ENCODE data around the gene LRIG3. TPM values are rescaled to one million over a fixed set of nuclear protein-coding genes. Genes with fewer than 3 reads are reported as not detected.

LRIG3 gene
- total and polyA plus RNA-seq, 9 of the 15 experiments (the other 6 are each of a cell fraction or from before 2014, with no cell fraction given): 0.18 TPM; not detected in 8

DNA sequence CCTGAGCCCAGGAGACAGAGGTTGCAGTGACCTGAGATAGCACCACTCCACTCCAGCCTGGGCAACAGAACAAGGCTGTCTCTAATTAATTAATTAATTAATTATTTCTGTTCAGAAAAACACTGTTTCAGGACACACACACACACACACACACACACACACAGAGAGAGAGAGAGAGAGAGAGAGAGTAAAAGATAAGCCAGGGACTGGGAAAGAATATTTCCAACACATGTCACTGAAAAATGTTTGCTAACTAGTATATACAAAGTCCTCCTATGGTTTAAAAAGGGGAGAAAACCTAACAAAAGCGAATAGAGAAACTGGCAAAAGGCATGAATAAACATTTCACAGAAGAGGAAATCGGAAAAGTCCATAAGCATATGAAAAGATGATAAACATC is 18.1 kb upstream of the LRIG3 start (continued):
- TF ChIP-seq NFRKB (IDR thresholded peaks at IDR 0.05; ENCODE audit: low read depth) (no peak), SRSF9 (IDR thresholded peaks at IDR 0.05; ENCODE audit: borderline replicate concordance, low read depth, low read length) (no peak), MTF1 (CRISPR knock-in tag; IDR thresholded peaks at IDR 0.05; ENCODE audit: borderline replicate concordance) (no peak)

DNA sequence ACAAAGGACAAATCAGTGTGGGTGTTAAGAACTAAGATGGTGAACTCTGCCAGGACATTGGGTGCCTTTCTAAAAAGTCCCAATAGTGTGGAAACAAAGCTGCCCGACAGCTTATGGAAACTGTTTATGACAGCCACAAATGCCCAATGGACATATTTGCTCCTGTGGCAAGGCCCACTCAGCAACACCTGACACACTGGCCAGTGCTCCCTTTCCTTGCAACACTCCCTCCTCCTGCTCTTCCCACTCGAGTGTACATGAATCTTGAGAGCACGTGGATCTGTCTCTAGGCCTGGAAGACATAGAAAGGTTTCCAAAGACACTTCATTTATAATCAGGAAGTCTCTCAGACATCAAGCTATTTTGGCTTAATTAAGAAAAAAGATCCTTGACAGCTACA is 14.2 kb upstream of the LRIG3 start:
- Histone ChIP-seq H4K20me1 (replicated peaks; ENCODE audit: control insufficient read depth, insufficient read depth, low read length) (no peaks in the 10 kb centered on the region), H3K9me1 (ENCODE audit: control insufficient read depth, insufficient read depth, low read length) (no peaks in the 10 kb centered on the region), H3K36me3 (ENCODE audit: control insufficient read depth, insufficient read depth, low read length) (no peaks in the 10 kb centered on the region), H2AFZ (ENCODE audit: low read depth, low read length) (no peak overlapping the region), H3K9ac (ENCODE audit: insufficient read depth in 1 of 2, low read depth in 2 of 2, low read length in 2 of 2) (no peak overlapping the region), H3K27me3 (ENCODE audit: control insufficient read depth in 2 of 2, insufficient read depth in 2 of 2, low read length in 2 of 2) (no peaks in the 10 kb centered on the region), H3K4me2 (ENCODE audit: insufficient read depth, low read length) (no peak overlapping the region), H3K27ac (ENCODE audit: extremely low read depth, low read depth, low read length) (no peak overlapping the region), H3K79me2 (ENCODE audit: control insufficient read depth, insufficient read depth, low read length) (no peaks in the 10 kb centered on the region), H3K4me3 (no peak overlapping the region), H3K9me3 (replicated peaks; ENCODE audit: control insufficient read depth, insufficient read depth, low read depth, low read length) (no peaks in the 10 kb centered on the region), H3K4me1 (replicated peaks in 1 of 2; ENCODE audit: control insufficient read depth in 2 of 2, insufficient read depth in 2 of 2, low read length in 2 of 2) (no peaks in the 10 kb centered on the region)
- in situ Hi-C loops (cut with MboI): no loop called here
- ChIA-PET CTCF (ENCODE audit: low intra/inter-chr PET ratio) (no interaction called here), POLR2A (no interaction called here)
- DNase-seq (ENCODE audit: extremely low read depth in 1 of 4, low spot score in 3 of 4): no peak
- BruUV-seq (replicated peaks): no TSS peak
- no peak for ATAC-seq
- intact Hi-C loops (cut with micrococcal nuclease): no loop called here
- FAIRE-seq: no peak
- 0% methylated on average over 3 of the region's 3 CpGs for WGBS (ENCODE audit: insufficient coverage, low coverage, missing lambda C conversion rate)
- TF ChIP-seq, protein P1, sequence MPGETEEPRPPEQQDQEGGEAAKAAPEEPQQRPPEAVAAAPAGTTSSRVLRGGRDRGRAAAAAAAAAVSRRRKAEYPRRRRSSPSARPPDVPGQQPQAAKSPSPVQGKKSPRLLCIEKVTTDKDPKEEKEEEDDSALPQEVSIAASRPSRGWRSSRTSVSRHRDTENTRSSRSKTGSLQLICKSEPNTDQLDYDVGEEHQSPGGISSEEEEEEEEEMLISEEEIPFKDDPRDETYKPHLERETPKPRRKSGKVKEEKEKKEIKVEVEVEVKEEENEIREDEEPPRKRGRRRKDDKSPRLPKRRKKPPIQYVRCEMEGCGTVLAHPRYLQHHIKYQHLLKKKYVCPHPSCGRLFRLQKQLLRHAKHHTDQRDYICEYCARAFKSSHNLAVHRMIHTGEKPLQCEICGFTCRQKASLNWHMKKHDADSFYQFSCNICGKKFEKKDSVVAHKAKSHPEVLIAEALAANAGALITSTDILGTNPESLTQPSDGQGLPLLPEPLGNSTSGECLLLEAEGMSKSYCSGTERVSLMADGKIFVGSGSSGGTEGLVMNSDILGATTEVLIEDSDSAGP (CRISPR knock-in tag; IDR thresholded peaks at IDR 0.05): no peak
- TF ChIP-seq, protein P2, sequence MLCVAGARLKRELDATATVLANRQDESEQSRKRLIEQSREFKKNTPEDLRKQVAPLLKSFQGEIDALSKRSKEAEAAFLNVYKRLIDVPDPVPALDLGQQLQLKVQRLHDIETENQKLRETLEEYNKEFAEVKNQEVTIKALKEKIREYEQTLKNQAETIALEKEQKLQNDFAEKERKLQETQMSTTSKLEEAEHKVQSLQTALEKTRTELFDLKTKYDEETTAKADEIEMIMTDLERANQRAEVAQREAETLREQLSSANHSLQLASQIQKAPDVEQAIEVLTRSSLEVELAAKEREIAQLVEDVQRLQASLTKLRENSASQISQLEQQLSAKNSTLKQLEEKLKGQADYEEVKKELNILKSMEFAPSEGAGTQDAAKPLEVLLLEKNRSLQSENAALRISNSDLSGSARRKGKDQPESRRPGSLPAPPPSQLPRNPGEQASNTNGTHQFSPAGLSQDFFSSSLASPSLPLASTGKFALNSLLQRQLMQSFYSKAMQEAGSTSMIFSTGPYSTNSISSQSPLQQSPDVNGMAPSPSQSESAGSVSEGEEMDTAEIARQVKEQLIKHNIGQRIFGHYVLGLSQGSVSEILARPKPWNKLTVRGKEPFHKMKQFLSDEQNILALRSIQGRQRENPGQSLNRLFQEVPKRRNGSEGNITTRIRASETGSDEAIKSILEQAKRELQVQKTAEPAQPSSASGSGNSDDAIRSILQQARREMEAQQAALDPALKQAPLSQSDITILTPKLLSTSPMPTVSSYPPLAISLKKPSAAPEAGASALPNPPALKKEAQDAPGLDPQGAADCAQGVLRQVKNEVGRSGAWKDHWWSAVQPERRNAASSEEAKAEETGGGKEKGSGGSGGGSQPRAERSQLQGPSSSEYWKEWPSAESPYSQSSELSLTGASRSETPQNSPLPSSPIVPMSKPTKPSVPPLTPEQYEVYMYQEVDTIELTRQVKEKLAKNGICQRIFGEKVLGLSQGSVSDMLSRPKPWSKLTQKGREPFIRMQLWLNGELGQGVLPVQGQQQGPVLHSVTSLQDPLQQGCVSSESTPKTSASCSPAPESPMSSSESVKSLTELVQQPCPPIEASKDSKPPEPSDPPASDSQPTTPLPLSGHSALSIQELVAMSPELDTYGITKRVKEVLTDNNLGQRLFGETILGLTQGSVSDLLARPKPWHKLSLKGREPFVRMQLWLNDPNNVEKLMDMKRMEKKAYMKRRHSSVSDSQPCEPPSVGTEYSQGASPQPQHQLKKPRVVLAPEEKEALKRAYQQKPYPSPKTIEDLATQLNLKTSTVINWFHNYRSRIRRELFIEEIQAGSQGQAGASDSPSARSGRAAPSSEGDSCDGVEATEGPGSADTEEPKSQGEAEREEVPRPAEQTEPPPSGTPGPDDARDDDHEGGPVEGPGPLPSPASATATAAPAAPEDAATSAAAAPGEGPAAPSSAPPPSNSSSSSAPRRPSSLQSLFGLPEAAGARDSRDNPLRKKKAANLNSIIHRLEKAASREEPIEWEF (CRISPR knock-in tag; IDR thresholded peaks at IDR 0.05): no peak
- TF ChIP-seq TAF7 (tag; IDR thresholded peaks at IDR 0.05) (no peak), MEF2A (IDR thresholded peaks at IDR 0.05; ENCODE audit: control insufficient read depth, low read depth, low read length) (no peak)
- TF ChIP-seq, protein P3, sequence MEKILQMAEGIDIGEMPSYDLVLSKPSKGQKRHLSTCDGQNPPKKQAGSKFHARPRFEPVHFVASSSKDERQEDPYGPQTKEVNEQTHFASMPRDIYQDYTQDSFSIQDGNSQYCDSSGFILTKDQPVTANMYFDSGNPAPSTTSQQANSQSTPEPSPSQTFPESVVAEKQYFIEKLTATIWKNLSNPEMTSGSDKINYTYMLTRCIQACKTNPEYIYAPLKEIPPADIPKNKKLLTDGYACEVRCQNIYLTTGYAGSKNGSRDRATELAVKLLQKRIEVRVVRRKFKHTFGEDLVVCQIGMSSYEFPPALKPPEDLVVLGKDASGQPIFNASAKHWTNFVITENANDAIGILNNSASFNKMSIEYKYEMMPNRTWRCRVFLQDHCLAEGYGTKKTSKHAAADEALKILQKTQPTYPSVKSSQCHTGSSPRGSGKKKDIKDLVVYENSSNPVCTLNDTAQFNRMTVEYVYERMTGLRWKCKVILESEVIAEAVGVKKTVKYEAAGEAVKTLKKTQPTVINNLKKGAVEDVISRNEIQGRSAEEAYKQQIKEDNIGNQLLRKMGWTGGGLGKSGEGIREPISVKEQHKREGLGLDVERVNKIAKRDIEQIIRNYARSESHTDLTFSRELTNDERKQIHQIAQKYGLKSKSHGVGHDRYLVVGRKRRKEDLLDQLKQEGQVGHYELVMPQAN (IDR thresholded peaks at IDR 0.05; ENCODE audit: borderline replicate concordance): no peak
- TF ChIP-seq, protein P4, sequence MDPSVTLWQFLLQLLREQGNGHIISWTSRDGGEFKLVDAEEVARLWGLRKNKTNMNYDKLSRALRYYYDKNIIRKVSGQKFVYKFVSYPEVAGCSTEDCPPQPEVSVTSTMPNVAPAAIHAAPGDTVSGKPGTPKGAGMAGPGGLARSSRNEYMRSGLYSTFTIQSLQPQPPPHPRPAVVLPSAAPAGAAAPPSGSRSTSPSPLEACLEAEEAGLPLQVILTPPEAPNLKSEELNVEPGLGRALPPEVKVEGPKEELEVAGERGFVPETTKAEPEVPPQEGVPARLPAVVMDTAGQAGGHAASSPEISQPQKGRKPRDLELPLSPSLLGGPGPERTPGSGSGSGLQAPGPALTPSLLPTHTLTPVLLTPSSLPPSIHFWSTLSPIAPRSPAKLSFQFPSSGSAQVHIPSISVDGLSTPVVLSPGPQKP (CRISPR knock-in tag; IDR thresholded peaks at IDR 0.05): no peak

Data from K562 (cell line).